GM19397 (cell line): Measurements from ENCODE around the gene TNC.

Experiments used
- ATAC-seq: cut with Tn5 transposase; IDR thresholded peaks from one replicate; pipeline ENCODE4 v1.9.1; 2021; ENCODE audit warnings: mild to moderate bottlenecking, moderate library complexity; ENCODE audit not compliant: unreplicated experiment

The TNC gene

GRCh38 chr9:114981063-114981462 lies 136.9 kb downstream of the TNC start:
- no peak for ATAC-seq

- no peak for ATAC-seq
These were observed 144.7 kb downstream of the TNC start for GRCh38 chr9:114973216-114973615.

- no peak for ATAC-seq
These were observed 145.3 kb downstream of the TNC start for GRCh38 chr9:114972510-114973136.
